ENCODE measurements around the gene PLXNA1. TPM values are rescaled to one million over a fixed set of nuclear protein-coding genes. Genes with fewer than 3 reads are reported as not detected.

The PLXNA1 gene
- total RNA-seq, 1 experiment from 2014 or later = 30.3 TPM

- Histone ChIP-seq H3K79me2 (ENCODE audit: insufficient read depth, low read length) (peaks cover 36% of the 10 kb centered on the region), H3K27ac (ENCODE audit: low read depth, low read length) (peak overlapping the region; percentile 49; the same call in 1 of the 2 replicates), H4K20me1 (ENCODE audit: insufficient read depth) (no peaks in the 10 kb centered on the region), H3K9me3 (ENCODE audit: control insufficient read depth in 1 of 2, insufficient read depth in 1 of 2, low read depth in 1 of 2, low read length in 2 of 2) (no peaks in the 10 kb centered on the region), H3K4me2 (ENCODE audit: low read length) (peak overlapping the region; percentile 93), H3K9ac (ENCODE audit: low read length) (peak overlapping the region; percentile 53), H3K9me2 (ENCODE audit: insufficient read depth) (no peaks in the 10 kb centered on the region), H3K4me3 (replicated peaks in 1 of 2; ENCODE audit: low read depth in 1 of 2, low read length in 2 of 2) (peak overlapping the region; percentile 38 to 55), H3K36me3 (ENCODE audit: control insufficient read depth in 1 of 2, insufficient read depth in 2 of 2, low read length in 2 of 2) (no peaks in the 10 kb centered on the region), H3K27me3 (ENCODE audit: insufficient read depth, low read length) (no peaks in the 10 kb centered on the region), H2AFZ (ENCODE audit: low read depth, low read length, poor library complexity, severe bottlenecking) (no peak overlapping the region), H3K4me1 (ENCODE audit: control insufficient read depth in 1 of 2, insufficient read depth in 2 of 2, low read length in 2 of 2) (peaks cover 2 to 19% of the 10 kb centered on the region in 2 experiments; a peak in 3 of 4 replicates)
- POLR2A ChIA-PET = no interaction called here
- no peak for DNase-seq (ENCODE audit: low read depth, low spot score)
- TF ChIP-seq EGR1 (IDR thresholded peaks at IDR 0.05; ENCODE audit: low read depth) (no peak), ZFX (IDR thresholded peaks at IDR 0.05) (0 out of 2 replicates have a peak, but pooled peaks have one; percentile 14)
- intact Hi-C loops (cut with micrococcal nuclease) = loop anchor here (1.0 to 10.0 kb wide), 4 partner anchors 230 to 473 kb away; no protein-coding TSS in a partner anchor
- BruUV-seq (replicated peaks) = no TSS peak
- CTCF ChIA-PET = interaction anchor here (0.8 to 2.2 kb wide), 10 partner anchors 9 to 501 kb away, joined by 3 to 10 read pairs (median 4); no protein-coding TSS in a partner anchor
- peak; percentile 42 for ATAC-seq
- RAD21 ChIA-PET (ENCODE audit: low non-redundant PET in 1 of 2, low total read pairs in 2 of 2, uncharacterized antibody in 2 of 2, unreplicated experiment in 2 of 2) = interaction anchor here in 1 of 2 experiments (0.8 kb wide), 1 partner anchor 474 kb away, joined by 3 read pairs; no protein-coding TSS in a partner anchor
These were observed 817 bp upstream of the PLXNA1 start for GRCh38 chr3:126982126-126982470.

GRCh38 chr3:126983276-126983652, 349 bp downstream of the PLXNA1 start:
- Histone ChIP-seq H3K4me3 (replicated peaks in 1 of 2; ENCODE audit: low read depth in 1 of 2, low read length in 2 of 2) (peak overlapping the region; percentile 67 to 74), H4K20me1 (ENCODE audit: insufficient read depth) (no peaks in the 10 kb centered on the region), H3K36me3 (ENCODE audit: control insufficient read depth in 1 of 2, insufficient read depth in 2 of 2, low read length in 2 of 2) (no peaks in the 10 kb centered on the region), H2AFZ (ENCODE audit: low read depth, low read length, poor library complexity, severe bottlenecking) (no peak overlapping the region), H3K4me1 (ENCODE audit: control insufficient read depth in 1 of 2, insufficient read depth in 2 of 2, low read length in 2 of 2) (peaks cover 2 to 19% of the 10 kb centered on the region in 2 experiments; a peak in 3 of 4 replicates), H3K27ac (ENCODE audit: low read depth, low read length) (peak overlapping the region; percentile 67; the same call in 1 of the 2 replicates), H3K9me2 (ENCODE audit: insufficient read depth) (no peaks in the 10 kb centered on the region), H3K4me2 (ENCODE audit: low read length) (peak overlapping the region; percentile 88; the same call in 1 of the 2 replicates), H3K79me2 (ENCODE audit: insufficient read depth, low read length) (peaks cover 40% of the 10 kb centered on the region), H3K9ac (ENCODE audit: low read length) (peak overlapping the region; percentile 72), H3K9me3 (ENCODE audit: control insufficient read depth in 1 of 2, insufficient read depth in 1 of 2, low read depth in 1 of 2, low read length in 2 of 2) (no peaks in the 10 kb centered on the region), H3K27me3 (ENCODE audit: insufficient read depth, low read length) (no peaks in the 10 kb centered on the region)
- POLR2A ChIA-PET = no interaction called here
- intact Hi-C loops (cut with micrococcal nuclease) = loop anchor here (5.0 to 10.0 kb wide), 2 partner anchors 319 to 472 kb away; no protein-coding TSS in a partner anchor
- TF ChIP-seq ZNF274 (IDR thresholded peaks at IDR 0.05; ENCODE audit: low read depth, low read length) = no peak
- TF ChIP-seq YY1 (IDR thresholded peaks at IDR 0.05; ENCODE audit: extremely low read depth, insufficient replicate concordance, low read depth, low read length) = no peak
- TF ChIP-seq ELF1 (IDR thresholded peaks at IDR 0.05; ENCODE audit: borderline replicate concordance, low read depth) = no peak
- TF ChIP-seq FOSL1 (IDR thresholded peaks at IDR 0.05; ENCODE audit: low read depth) = no peak
- no peak for TF ChIP-seq TCF7L2 (IDR thresholded peaks at IDR 0.05; ENCODE audit: borderline replicate concordance, extremely low read depth, insufficient read depth, insufficient read length)
- no peak for TF ChIP-seq CTCF (IDR thresholded peaks at IDR 0.05 in 2 of 3, conservative IDR thresholded peaks at IDR 0.05 in 1 of 3; ENCODE audit: borderline replicate concordance in 1 of 3, insufficient read depth in 1 of 3, low read depth in 2 of 3, low read length in 2 of 3)
- no peak for TF ChIP-seq SP1 (IDR thresholded peaks at IDR 0.05; ENCODE audit: low read depth)
- no peak for TF ChIP-seq POLR2A (IDR thresholded peaks at IDR 0.05; ENCODE audit: borderline replicate concordance, extremely low read depth, insufficient read depth, insufficient read length)
- TF ChIP-seq RAD21 (IDR thresholded peaks at IDR 0.05; ENCODE audit: low read depth) = no peak
- TF ChIP-seq SIN3A (IDR thresholded peaks at IDR 0.05; ENCODE audit: low read depth) = no peak
- RAD21 ChIA-PET (ENCODE audit: low non-redundant PET in 1 of 2, low total read pairs in 2 of 2, uncharacterized antibody in 2 of 2, unreplicated experiment in 2 of 2) = no interaction called here
- BruUV-seq (replicated peaks) = no TSS peak
- CTCF ChIA-PET = no interaction called here
- ATAC-seq (peak; percentile 5), DNase-seq (ENCODE audit: low read depth, low spot score) (no peak)
